ENCODE data around the gene PRRT1.
"Not testable (repeated sequence)": the region's sequence is repeated elsewhere in the genome, so short reads cannot be mapped to it uniquely, and the experiment has no call there.

Gene PRRT1

DNA sequence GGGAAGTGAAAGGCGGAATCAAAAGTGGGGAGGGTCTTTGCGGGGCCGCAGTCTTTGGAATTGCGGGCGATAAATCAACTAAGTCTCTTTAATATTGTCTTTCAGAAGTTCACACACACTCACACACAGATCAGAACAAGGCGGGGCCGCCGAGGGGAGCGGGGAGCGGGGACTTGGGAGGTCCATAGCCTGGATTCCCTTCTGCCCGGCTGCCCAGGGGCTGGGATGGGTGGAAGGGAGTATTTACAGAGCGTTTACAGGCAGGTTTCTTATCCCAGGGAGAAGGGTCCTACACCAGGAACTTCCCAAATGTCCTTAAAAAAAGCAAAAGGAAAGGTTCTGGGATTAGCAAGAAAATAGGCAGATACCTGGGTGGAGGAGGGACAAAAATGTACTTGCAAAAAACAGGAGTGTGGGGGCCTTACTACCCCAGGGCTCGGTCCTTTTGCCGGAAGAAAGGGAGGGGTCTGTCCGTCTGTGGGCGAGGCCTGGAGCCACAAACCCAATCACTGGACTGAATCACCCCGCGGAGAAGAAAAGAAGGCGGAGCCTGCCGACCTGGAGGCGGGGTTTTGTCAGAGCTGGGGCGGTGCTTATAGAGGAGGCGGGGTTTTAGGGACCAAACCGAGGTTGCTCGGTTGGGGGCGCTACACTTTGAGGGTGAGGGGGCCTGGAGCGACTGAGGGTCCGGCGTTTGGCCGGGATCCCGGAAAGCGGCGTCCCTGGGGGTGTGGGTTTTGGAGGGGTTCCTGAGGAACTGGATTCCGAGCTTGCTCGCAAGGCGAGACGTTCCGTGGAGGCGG, 3.2 kb downstream of the PRRT1 start:
- DNase-seq = no peak

DNA sequence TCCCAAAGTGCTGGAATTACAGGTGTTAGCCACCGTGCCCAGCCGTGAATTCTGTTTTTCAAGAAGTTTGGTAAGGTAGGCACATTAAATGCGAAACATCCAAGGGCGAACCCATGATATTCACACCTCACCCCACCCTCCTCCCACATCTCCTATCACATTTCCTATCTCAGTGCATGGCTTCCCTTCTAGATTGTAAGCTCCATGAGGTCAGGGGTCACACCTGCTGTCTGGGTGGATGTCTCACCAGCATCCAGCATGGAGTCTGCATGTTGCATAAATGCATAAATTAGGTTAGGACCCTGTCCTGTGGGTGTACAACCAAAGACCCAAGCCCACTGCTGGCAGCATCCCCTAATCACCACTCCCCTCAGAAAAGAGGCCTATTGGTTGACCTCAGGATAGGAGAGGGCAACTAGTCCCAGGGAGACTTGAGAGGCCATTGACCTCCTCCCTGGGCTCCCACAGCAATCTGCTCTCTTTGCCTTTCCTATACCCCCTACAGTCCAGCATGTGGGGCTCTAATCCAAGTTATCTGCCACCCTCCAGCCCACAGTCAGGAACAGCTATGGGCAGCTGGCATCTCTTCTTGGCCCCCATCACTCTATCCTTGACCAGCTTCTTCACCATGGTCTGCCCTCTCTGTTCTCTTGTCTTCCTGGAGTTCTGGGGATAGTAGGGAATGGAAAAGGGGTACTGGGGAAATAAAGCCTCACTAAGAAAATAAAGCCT, 4.2 kb downstream of the PRRT1 start:
- DNase-seq = no peak

DNA sequence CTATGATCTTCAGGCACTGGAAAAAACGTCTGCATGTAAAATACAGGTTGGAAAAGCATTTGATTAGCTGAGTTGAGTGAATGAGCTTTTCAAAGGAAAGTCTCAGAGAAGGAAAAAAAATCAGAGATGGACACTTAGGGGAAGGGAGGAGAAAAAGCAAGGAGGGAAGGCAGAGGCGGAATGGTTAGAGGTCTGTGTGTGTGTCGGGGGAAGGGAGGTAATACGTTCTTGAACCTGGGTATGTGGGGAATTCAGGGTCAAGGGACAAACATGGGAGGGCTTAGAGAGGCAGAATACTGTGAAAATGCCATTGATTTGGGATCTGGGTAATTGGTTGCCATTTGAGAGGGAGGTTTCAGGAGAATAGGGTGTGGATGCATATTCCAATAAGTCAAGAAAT, 5.1 kb downstream of the PRRT1 start:
- no peak for DNase-seq

DNA sequence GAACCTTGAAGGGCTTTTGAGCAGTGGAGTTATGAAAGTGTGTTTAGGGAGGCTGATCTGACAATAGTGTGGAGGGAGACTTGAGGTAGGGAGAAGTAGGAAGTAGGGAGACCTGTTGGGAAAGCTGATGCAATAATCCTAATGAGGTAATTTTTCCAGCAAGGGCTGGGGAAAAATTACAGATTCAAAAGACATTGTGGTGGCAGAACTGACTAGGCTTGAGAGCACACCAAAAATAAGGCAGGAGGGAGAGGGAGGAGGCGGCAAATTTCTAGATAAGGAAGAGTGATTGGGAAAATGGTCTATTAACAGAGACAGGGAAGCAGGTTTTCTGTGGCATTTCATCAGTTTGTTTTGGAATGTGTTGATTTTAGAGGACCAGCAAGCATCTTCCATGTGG, 5.5 kb downstream of the PRRT1 start:
- no peak for DNase-seq

DNA sequence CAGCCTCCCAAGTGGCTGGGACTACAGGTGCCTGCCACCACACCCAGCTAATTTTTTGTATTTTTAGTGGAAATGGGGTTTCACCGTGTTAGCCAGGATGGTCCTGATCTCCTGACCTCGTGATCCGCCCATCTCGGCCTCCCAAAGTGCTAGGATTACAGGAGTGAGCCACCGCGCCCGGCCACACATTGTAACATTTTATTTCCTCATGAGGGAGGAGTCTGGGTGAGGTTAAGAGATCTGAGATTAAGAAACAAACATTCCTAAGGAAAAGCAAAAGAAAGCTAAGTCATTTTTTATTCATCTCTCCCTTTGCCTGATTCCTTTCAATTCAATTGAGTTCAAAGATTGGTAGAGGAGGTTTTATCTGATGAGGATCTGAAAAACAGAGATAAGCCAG, 7.5 kb downstream of the PRRT1 start:
- DNase-seq = not testable (repeated sequence)

DNA sequence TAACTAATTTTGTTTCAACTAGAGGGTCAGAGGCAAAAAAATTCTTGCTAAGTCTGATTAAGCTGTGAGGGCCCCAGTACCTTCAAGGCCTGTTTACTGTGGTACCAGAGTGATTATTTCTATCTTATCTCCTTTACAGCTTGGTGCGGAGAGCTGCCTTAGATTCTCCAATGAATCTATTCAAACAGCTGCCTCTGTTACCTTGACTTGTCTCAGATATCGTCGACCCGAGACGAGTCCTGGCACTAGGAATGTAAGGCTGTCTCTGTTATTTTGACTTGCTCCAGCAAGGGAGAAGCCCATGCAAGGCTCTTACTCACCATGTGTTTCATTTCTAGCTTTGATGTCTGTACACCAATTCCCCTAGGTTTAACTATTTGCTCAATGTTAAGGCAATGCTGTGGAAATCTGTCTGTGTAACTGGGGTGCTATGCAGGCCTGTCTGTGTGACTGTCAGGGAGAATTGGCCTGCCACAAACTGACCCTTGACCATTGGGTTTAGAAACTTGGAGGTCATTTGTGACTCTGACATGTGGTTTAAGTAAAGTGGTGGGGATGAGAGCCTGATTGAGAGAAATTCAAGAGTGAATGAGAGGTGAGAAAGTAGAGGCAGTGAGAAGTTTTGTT, 11.2 kb downstream of the PRRT1 start:
- DNase-seq = no peak

DNA sequence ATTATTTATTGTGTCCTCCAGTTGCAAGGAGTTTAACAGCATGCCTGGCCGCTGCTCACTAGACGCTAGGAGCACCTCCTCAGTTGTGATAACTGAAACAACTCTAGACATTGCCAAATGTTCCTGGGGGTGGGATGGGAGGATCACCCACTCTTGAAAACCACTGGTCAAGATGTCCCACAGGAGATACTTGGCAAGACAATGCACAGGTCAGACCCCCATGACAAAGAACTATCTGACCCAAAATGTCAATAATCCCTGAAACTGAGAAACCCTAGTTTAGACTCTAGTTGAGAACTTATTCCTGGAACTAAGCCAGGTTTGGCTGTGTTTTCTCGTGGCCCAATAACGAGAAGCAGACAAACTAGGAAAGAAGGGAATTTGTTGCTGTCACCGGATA, 12.1 kb downstream of the PRRT1 start:
- DNase-seq = no peak

DNA sequence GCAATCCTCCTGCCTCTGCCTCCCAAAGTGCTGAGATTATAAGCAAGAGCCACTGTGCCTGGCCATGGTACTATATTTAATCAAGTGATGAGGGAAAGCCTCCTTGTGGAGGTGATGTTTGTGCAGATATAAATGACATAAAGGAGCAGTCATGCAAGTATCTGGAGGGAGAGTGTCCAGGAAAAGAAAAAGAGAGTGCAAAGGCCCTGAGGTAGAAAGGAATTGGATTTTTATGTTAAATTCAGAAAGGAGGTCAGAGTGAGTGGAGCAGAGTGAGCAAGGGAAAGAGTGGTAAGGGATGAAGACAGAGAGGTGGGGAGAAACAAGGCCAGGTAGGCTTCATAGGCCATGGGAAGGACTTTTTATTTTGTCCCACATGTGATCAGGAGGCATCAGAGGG, 14.3 kb downstream of the PRRT1 start:
- DNase-seq = no peak

DNA sequence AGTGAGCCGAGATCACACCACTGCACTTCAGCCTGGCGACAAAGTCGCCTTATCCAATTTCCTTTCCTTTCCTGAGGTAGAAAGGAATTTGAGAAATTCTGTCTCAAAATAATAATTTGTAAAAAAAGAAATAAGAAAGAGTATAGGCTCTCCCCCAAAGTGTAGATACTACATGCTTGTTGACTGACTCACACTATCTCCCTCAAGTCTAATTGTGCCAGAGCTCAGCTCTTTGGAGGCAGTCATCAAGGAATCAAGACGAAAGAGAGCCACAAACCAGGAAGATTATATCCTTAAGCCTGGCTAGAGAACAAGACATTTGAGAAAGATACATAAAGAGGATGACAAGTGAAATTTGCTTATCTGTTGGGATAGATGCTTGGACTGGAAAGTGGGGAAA, 18.0 kb downstream of the PRRT1 start:
- no peak for DNase-seq

DNA sequence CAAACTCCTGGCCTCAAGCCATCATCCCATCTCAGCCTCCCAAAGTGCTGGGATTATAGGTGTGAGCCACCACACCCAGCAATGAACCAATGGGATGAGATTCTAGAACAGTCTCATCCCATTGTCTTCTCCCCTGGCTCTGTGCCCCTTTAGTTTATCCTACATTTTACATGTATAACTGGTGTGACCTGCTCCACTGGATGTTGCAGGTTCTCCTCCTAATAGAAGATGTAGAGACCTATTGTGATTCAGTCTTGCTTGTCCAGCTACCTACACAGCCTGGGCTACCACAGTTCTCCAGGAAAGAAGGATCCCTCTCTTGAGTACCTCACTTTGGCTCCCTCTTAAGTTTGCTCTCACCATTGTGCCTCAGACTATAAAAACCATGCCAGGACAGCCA, 19.6 kb downstream of the PRRT1 start:
- DNase-seq = no peak

DNA sequence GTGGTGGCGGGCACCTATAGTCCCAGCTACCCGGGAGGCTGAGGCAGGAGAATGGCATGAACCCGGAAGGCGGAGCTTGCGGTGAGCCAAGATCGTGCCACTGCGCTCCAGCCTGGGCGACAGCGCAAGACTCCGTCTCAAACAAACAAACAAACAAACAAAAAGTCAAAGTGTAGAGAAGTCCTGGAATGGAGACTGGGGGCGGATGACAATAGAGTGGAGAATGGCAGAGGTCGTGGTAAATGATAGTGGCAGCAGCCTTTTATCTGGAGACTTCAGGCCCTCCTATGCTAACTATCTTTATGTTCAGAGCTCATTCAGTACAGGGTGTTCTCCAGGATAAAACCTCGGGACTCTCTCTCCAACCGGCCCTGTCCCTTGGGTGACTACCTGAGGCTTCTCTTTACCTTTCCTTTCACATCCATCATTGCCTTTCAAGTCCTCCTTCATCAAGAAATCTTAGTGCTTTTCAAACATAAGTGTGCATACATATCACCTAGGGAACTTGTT, 20.2 kb downstream of the PRRT1 start:
- no peak for DNase-seq

DNA sequence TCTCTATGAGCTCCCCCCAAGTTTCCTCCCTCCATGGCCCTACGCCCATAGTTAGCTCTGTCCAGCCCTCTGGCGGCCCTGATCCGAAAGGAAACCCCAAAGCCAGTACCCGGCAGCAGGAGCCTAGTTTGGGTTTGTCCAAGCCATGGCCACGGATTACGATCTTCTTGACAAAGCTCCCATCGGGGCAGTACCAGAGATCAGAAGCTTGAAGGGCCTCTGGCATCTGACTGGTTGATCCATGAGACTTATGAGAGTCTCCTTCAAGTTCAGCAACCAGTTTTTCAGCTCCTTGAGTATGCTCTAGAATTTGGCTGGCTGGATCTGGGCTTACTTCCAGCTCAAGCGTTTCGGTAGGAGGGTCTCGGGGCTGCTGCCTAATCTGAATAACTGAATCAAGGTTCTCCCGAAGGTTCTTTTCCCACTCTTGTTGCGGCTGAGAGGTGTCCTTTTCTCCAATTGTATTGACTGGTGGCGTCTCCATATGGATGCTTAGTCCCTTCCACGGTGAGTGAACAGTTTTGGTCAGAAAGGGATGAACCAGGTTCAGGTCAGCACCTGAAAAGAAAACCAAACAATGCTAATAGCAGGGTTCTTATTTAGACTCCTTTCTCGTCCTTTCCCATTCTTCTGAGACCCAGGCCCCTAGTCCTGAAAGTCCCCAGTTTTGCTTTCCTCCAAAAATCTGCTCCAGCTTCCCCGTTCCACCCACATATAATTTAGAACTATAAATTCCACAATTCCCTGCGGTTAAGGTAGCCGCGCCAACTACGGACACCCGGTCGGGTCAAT, 22.2 kb downstream of the PRRT1 start:
- no peak for DNase-seq

DNA sequence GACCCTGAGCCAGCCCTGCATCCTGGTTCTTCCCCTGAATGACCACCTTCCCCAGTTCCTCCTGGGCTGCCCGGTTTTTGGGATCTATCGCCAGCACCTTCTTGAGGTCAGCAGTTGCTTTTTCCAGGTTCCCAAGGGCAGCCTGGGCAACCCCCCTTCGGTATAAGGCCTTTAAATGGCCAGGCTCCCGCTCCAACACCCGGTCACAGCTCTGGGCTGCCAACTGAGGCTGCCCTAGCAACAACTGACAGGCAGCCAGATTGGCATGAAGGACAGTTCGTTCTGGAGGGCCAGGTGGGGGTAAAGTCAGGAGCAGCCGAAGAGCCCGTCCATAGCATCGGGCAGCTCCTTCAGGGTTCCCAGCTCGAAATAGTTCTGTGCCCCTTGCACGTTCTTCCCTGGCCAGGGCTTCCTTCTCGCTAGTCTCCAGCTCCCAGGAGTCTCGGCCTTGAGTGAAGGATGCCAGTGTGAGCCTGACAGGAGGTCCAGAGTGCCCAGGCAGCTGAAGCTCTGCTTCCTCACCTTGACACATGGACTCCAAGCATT, 22.9 kb downstream of the PRRT1 start:
- DNase-seq = no peak

DNA sequence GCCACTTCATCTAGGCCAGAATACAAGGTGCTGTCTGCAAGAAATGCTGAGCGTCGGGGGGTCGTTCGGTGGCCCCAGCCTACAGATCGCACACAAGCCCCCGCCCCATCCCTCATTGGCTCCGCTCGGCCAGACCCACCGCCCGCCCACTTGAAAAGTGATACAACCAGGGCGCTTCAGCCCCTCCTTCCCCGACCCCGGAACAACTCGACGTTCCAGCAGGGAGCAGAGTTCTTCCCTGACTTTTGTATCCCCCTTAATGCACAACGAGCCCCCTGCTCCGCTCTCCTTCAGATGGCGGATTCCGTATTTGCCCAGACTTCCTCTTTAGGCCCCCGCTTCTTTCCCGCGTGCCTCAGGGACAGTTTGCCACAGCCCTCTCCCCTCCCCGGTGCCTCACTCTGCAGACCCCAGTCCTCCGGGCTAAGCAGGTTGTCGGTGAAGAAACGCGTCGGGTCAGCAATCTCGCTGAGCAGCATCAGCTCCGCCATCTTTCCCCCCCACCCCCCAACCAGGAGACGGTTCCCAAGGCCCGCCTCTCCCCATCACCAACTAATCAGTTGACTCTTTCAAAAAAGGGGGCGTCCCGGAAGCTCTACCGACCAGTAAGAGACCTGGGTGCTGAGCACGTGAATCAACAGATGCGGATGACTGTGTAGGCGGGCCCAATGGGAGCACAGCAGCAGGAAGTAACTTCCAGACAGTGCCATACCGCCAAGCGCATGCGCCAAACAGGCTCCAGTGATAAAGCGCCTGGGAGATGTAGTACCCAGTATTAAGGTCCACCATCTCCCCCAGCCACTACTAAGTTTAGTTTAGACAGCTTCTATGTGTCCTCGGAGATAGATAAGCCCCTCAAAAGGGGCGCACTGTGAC, 23.8 kb downstream of the PRRT1 start, which contains the start of gene ATF6B:
ATF6B (minus strand) TSS at position 530 of the 876 bp plus-strand sequence; CDS start at position 491, 39 bp downstream.
- DNase-seq = peak; percentile 100

DNA sequence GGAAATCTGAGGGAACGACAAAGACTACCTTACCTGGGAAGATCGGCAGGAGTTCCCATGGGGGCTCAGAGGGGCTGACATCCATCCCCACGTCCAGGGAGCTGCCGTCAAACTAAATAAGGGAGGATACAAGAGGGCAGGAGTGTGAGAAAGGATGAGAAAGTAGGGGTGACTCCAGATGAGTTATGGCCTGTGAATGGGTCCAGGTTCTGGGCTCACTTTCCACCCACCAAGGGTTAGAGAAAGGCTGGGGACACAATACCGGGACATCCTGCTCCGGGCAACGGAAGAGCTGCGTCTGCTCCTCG, 24.4 kb downstream of the PRRT1 start:
- DNase-seq = no peak

DNA sequence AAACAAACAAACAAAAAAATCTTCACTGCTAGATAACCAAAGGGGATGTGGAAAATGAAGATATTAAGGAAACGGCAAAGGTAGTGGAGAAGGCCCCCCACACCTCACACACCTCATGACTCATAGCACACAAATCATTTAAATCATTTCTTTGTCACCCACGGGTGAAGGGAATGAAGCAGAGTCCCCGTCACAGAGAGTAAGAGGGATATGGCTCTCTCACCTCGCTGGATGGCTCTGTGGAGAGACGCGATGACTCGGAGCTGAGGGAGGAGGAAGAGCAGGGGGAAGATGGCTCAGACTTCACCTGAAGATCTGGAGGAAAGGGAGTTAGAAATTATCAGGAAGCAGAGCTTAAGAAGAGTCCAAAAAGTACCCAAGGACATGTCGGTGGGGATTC, 24.9 kb downstream of the PRRT1 start:
- no peak for DNase-seq

DNA sequence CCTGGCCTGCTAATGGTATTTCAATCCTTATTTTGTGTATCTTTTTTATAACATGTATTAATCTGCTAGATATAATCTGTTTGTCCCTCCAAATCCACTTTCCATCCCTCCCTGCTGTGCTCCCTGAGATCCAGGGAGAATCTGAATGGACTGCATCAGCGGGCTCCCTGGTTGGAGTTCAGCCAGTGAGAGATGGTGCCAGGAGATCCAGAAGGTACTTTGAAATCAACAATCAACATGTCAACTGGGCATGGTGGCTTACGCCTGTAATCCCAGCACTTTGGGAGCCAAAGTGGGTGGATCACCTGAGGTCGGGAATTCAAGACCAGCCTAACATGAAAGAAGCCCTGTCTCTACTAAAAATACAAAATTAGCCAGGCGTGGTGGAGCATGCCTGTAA, 28.1 kb downstream of the PRRT1 start:
- DNase-seq = no peak

DNA sequence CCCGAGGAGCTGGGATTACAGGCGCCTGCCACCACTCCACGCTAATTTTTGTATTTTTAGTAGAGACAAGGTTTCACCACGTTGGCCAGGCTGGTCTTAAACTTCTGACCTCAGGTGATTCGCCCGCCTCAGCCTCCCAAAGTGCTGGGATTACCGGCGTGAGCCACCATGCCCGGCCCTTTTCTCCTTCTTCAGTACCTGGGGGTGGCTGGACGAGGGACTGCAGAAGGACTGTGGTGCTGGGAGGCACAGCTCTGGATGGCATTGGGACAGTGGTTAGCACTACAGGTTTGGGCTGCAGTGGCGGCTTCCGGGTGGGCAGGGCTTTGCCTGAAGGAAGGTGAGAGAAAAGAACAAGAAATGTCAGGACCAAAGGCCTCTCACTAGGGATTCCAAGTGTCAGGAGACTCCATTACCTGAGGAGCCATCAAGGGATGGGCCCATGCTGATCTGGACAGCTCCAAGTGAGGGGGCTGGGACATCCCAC, 31.1 kb downstream of the PRRT1 start:
- DNase-seq = no peak

DNA sequence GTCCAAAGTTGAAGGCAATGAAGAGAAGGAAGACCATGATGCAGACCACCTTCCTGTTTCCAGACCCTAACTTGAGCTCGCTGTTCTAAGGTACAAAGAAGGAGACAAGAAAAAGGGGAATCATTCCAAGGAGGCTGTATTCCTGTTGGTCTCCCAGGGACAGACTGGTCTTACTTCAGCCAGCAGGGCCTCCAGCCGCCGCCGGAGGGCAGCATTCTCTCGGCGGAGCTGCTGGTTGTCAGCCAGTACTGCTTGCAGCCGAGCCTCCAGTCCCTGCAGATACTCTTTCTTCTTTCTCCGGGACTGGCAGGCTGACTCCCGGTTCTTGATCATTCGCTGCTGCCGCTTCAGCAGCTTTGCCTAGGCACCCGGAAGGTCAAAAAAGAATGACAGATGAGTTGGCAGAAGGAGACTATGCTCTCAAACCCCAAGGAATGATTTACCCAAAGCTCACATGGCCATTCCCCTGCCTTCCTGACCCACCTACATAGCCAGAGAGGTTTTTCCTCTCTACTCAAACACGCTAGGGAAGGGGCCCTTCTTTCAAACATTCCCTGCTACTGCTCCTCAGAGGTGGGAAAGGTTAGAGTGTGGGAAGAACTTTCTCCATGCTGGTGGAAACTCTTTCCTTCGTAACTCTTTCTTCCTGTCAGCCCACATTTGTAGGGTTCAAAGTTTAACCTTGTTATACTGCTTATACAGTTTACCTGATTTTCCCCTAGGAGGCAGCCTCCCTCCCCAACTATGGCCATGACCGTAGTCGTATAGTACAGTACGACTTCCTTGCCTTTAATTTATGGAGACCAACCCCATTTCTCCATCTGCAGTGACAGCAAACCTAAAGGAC, 32.7 kb downstream of the PRRT1 start:
- DNase-seq = peak; percentile 62

DNA sequence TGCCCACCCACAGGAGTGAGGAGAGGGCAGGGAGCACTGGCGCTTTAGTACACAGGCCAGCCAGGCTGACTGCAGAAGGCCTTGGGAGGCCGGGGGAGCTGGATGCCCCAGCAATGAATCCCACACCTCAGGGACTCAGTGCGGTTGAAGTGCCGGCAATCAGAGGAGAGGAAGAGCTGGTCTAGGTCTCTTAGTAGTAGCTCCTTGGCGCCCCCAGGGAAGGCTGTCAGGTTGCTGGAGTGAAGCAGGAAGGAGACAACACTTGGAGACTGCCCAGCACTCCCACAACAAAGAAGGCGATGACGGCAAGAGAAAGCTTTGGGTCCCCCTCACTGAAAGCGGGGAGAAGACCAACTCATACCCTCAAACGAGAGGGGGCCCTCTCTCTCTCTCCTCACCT, 34.3 kb downstream of the PRRT1 start:
- no peak for DNase-seq

DNA sequence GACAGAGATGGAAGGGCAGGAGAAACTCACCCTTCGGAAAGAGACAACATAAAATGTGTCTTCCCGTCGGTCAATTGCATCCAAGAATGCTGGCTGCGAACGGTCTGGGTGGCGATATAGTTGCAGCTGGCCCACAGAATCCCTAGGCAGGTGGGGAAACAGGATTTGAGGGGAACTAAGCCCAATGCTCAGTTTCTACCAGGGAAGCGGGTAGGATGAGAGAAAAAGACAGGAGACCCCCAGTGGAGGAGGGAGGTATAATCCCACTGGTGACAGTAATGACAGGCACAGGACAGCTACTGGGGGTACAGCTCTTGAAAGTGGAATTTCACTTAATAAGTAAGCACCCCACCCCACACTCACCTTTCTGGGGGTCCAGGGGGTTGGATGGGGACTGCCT, 35.1 kb downstream of the PRRT1 start:
- no peak for DNase-seq
